ENCODE measurements around the gene PRSS50. TPM values are rescaled to one million over a fixed set of nuclear protein-coding genes. Genes with fewer than 3 reads are reported as not detected.

PRSS50 gene
- total and polyA plus RNA-seq, 8 donors, result under 0.01 to 0.10 TPM; not detected in 6

DNA sequence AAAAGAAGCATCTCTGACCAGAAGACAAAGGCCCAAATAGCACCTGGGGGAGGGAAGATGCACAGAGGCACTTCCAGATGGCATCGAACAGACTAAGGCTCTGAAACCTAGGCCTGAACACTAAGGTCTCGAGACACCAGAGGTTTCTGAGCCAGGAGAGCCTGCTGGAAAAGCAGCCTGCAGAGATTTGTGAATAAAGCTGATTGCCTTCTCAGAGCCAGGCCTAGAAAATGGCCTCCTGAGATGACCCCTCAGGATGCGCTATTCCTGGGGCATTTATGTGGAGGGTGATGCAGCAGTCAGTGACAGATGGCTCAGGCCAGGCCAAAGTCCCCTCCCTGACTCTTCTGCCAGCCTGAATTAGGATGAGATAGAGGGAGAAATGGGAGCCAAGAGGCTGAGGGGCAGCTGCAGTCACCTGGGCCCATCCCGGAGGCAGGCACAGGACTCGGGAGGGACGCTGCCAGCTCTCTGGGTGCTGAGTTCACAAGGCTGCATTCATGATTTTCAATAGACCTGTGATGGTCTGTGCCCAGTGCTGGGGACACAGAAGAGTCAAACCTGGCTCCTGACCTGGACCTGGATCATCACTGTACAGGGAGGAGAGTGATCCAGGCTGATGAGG is 6.9 kb downstream of the PRSS50 start:
- 86 to 91% (median 90%) methylated on average over 5 to 6 of the region's 6 CpGs for WGBS, 5 donors
- Histone ChIP-seq H3K27me3 (no peaks in the 10 kb centered on the region), H3K27ac (no peak overlapping the region), H3K4me3 (no peak overlapping the region), H3K9me3 (no peaks in the 10 kb centered on the region), H3K36me3 (no peaks in the 10 kb centered on the region), H3K4me1 (no peaks in the 10 kb centered on the region)
- intact Hi-C loops (cut with DNase I; ENCODE audit: low total_unique reads), result no loop called here
- no peak for DNase-seq
- no peak for TF ChIP-seq POLR2AphosphoS5 (IDR thresholded peaks at IDR 0.05)
- no peak for TF ChIP-seq EP300 (IDR thresholded peaks at IDR 0.05)
- no peak for TF ChIP-seq POLR2A (IDR thresholded peaks at IDR 0.05)
- TF ChIP-seq, protein P1, sequence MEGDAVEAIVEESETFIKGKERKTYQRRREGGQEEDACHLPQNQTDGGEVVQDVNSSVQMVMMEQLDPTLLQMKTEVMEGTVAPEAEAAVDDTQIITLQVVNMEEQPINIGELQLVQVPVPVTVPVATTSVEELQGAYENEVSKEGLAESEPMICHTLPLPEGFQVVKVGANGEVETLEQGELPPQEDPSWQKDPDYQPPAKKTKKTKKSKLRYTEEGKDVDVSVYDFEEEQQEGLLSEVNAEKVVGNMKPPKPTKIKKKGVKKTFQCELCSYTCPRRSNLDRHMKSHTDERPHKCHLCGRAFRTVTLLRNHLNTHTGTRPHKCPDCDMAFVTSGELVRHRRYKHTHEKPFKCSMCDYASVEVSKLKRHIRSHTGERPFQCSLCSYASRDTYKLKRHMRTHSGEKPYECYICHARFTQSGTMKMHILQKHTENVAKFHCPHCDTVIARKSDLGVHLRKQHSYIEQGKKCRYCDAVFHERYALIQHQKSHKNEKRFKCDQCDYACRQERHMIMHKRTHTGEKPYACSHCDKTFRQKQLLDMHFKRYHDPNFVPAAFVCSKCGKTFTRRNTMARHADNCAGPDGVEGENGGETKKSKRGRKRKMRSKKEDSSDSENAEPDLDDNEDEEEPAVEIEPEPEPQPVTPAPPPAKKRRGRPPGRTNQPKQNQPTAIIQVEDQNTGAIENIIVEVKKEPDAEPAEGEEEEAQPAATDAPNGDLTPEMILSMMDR (IDR thresholded peaks at IDR 0.05), result no peak

DNA sequence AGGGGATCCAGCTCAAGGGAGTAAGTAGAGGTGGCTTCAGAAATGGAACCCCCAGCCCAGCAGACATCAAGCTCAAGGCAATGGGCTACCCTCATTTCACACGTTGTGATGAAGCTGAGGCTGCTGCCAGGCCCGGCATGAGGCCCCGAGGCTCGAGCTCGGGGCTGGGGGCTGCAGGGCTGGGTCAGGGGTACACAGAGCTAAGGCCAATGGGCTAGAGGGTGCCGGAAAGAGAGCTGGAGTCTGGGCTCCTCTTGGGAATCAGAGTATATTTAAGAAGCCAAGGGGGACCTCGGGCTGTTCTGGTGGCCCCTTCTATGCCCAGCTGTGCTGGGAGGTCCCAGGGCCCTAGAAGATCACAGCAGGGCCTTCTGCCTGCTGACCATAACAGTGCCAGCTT is 7.4 kb downstream of the PRSS50 start:
- 74 to 86% (median 80%) methylated on average over 7 of the region's 7 CpGs for WGBS, 5 donors
- intact Hi-C loops (cut with DNase I; ENCODE audit: low total_unique reads), result no loop called here
- TF ChIP-seq EP300 (IDR thresholded peaks at IDR 0.05) (no peak), POLR2A (IDR thresholded peaks at IDR 0.05) (no peak), POLR2AphosphoS5 (IDR thresholded peaks at IDR 0.05) (no peak)
- H3K36me3 ChIP-seq, result no peaks in the 10 kb centered on the region
- peaks cover 0 to 1% (median 0%) of the 10 kb centered on the region in 4 donors for H3K4me1 ChIP-seq
- H3K4me3 ChIP-seq, result no peak overlapping the region
- H3K27ac ChIP-seq, result no peak overlapping the region
- DNase-seq, result no peak
- H3K27me3 ChIP-seq, result no peaks in the 10 kb centered on the region
- H3K9me3 ChIP-seq, result no peaks in the 10 kb centered on the region

DNA sequence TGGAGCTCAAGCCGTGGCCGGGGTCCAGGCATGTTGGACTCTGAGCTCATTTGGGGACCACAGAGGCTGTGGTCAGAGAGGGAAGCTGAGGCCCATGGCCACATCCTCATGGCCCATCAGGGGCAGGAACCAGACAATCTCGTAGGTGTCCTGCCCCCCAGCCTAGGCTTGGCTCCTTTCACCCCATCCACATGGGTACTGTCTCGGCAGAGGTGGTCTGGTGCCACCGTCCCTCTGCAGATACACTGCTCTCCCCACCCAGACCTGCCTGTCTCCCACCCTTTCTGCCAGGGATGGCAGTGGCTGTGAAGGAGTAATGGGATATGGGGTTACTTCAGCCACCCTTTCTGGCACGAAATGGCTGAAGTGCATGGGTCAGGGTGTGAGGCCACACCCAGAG is 7.9 kb downstream of the PRSS50 start:
- WGBS, 5 donors, result 80 to 89% (median 86%) methylated on average over 4 to 6 of the region's 6 CpGs
- Histone ChIP-seq H3K36me3 (no peaks in the 10 kb centered on the region), H3K27ac (no peak overlapping the region), H3K4me3 (no peak overlapping the region), H3K4me1 (peaks cover 0 to 5% (median 0%) of the 10 kb centered on the region in 4 donors), H3K9me3 (no peaks in the 10 kb centered on the region), H3K27me3 (no peaks in the 10 kb centered on the region)
- intact Hi-C loops (cut with DNase I; ENCODE audit: low total_unique reads), result loop anchor here (5.0 kb wide), 1 partner anchor 193 kb away; no protein-coding TSS in a partner anchor
- no peak for DNase-seq
- TF ChIP-seq POLR2AphosphoS5 (IDR thresholded peaks at IDR 0.05), result no peak
- TF ChIP-seq, protein P1 (IDR thresholded peaks at IDR 0.05), result no peak
- TF ChIP-seq POLR2A (IDR thresholded peaks at IDR 0.05), result no peak
- TF ChIP-seq EP300 (IDR thresholded peaks at IDR 0.05), result no peak

DNA sequence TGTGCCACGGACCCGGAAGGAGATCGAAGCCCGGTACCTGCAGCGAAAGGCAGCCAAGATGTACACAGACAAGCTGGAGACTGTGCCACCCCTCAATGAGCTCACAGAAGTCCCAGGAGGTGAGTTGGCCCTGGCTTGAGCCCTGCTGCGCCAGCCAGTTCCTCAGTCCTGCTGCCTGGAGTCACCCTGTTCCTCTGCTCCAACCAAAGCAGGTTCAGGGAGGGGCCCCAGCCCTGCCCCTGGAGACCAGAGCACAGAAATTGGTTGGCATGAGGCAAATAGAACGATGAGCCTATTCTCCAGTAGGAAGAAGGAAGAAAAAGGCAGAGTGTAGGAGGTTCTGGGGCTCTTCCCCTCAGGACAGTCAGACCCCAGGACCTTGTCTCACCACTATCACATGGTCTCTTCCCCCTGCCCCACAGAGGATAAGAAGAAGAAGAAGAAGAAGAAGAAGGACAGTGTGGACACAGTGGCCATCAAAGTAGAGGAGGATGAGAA is 8.5 kb downstream of the PRSS50 start:
- TF ChIP-seq POLR2A (IDR thresholded peaks at IDR 0.05) (no peak), EP300 (IDR thresholded peaks at IDR 0.05) (no peak), POLR2AphosphoS5 (IDR thresholded peaks at IDR 0.05) (no peak)
- TF ChIP-seq, protein P1 (IDR thresholded peaks at IDR 0.05), result no peak
- Histone ChIP-seq H3K4me3 (no peak overlapping the region), H3K9me3 (no peaks in the 10 kb centered on the region), H3K27me3 (no peaks in the 10 kb centered on the region), H3K36me3 (no peaks in the 10 kb centered on the region), H3K4me1 (peaks cover 0 to 5% (median 0%) of the 10 kb centered on the region in 4 donors), H3K27ac (no peak overlapping the region)
- 87 to 93% (median 91%) methylated on average over 7 of the region's 7 CpGs for WGBS, 5 donors
- intact Hi-C loops (cut with DNase I; ENCODE audit: low total_unique reads), result loop anchor here (5.0 kb wide), 1 partner anchor 193 kb away; no protein-coding TSS in a partner anchor
- DNase-seq, result no peak
